CD4-positive, alpha-beta T cell (primary cell): ENCODE results near the gene ABLIM2. TPM values are rescaled to one million over a fixed set of nuclear protein-coding genes. Genes with fewer than 3 reads are reported as not detected.

Experiments used
- ATAC-seq: fragments of 200-7000 bp; cut with Tn5 transposase; one replicate; pipeline ENCODE4 v1.10.0; 2022; ENCODE audit warnings: mild to moderate bottlenecking; ENCODE audit not compliant: poor library complexity
- CTCF ChIA-PET: fragments of 350-600 bp; sonication (Branson Sonifier 250); formaldehyde crosslinking; loops from one replicate; lab custom pipeline; 2021; ENCODE audit warnings: antibody characterized with exemption, inconsistent platforms; lab: Charles Lee
- POLR2A ChIA-PET: fragments of 350-600 bp; sonication (Branson Sonifier 250); formaldehyde crosslinking; loops from one replicate; lab custom pipeline; 2021; ENCODE audit warnings: antibody characterized with exemption, inconsistent platforms; lab: Charles Lee
- DNase-seq, 14 experiments: peaks; one replicate each; pipeline ENCODE4 v3.0.0-alpha.2; 2013 to 2020; ENCODE audit warnings: mixed read lengths in 2 of 14
- H3K27ac ChIP-seq, 2 donors: one replicate each; pipeline versions ENCODE4 v1.5.1 to v1.7.0; 2013; ENCODE audit warnings: low read length in 2 of 2, low read depth in 1 of 2, mild to moderate bottlenecking in 1 of 2
- H3K27me3 ChIP-seq, 2 experiments: 1 replicate in 1 of 2; 2 replicates in 1 of 2; pipeline versions ENCODE4 v1.6.1 to v1.7.0; 2013; ENCODE audit warnings: low read length in 2 of 2, control low read depth in 1 of 2, mild to moderate bottlenecking in 1 of 2, moderate library complexity in 1 of 2; ENCODE audit not compliant: insufficient read depth in 2 of 2, control insufficient read depth in 1 of 2
- H3K36me3 ChIP-seq: one replicate; pipeline ENCODE4 v1.6.1; 2013; ENCODE audit warnings: low read length, control low read depth; ENCODE audit not compliant: insufficient read depth
- H3K4me1 ChIP-seq: one replicate; pipeline ENCODE4 v1.6.1; 2013; ENCODE audit warnings: low read length, control low read depth; ENCODE audit not compliant: insufficient read depth
- H3K4me3 ChIP-seq: one replicate; pipeline ENCODE4 v1.5.1; 2013; ENCODE audit warnings: mild to moderate bottlenecking, low read length, moderate library complexity
- H3K9me3 ChIP-seq, 2 experiments: 1 replicate in 1 of 2; 2 replicates in 1 of 2; pipeline versions ENCODE4 v1.6.1 to v1.7.0; 2013; ENCODE audit warnings: low read length in 2 of 2, mild to moderate bottlenecking in 2 of 2, control low read depth in 1 of 2, moderate library complexity in 1 of 2; ENCODE audit not compliant: control insufficient read depth in 1 of 2, insufficient read depth in 1 of 2
- H3K27ac Mint-ChIP-seq: one replicate; pipeline ENCODE4 v1.8.0; 2020; ENCODE audit warnings: mixed read lengths
- H3K27me3 Mint-ChIP-seq: one replicate; pipeline ENCODE4 v1.8.0; 2021; ENCODE audit warnings: mixed read lengths
- H3K36me3 Mint-ChIP-seq: one replicate; pipeline ENCODE4 v1.8.0; 2021; ENCODE audit warnings: low read depth, mixed read lengths
- H3K4me1 Mint-ChIP-seq: one replicate; pipeline ENCODE4 v1.8.0; 2021; ENCODE audit warnings: low read depth, mixed read lengths
- H3K4me3 Mint-ChIP-seq: one replicate; pipeline ENCODE4 v1.8.0; 2020; ENCODE audit warnings: mild to moderate bottlenecking, mixed read lengths
- H3K9me3 Mint-ChIP-seq: one replicate; pipeline ENCODE4 v1.8.0; 2020; ENCODE audit warnings: mixed read lengths
- CTCF ChIP-seq: fragments of 200-600 bp; IDR thresholded peaks from one replicate; pipeline ENCODE4 v1.8.0; 2022; ENCODE audit warnings: antibody characterized with exemption, mild to moderate bottlenecking
- intact Hi-C, 2 experiments: fragments of 100-400 bp; cut with DNase I in 1 of 2; cut with micrococcal nuclease in 1 of 2; formaldehyde crosslinking; loops; one replicate each; pipeline versions ENCODE4 v1.15.1 to v1.9.0; 2023 to 2025; cut with DNase I, micrococcal nuclease
- total RNA-seq, 174 experiments: library from RNA in 2 of 174; stranded (reverse) in 2 of 174; gene quantifications; one replicate each; pipeline ENCODE4 v1.2.3 and lab custom pipeline; 2021 to 2026

The ABLIM2 gene
- total RNA-seq, 2 experiments from 2014 or later, result 2.5 to 2.7 TPM

- TF ChIP-seq CTCF, result no peak
- intact Hi-C loops, result no loop called here
- Histone ChIP-seq H3K4me1 (no peaks in the 10 kb centered on the region), H3K36me3 (no peaks in the 10 kb centered on the region), H3K27me3 (peaks cover 0 to 3% of the 10 kb centered on the region in 2 experiments), H3K9me3 (peaks cover 11 to 40% of the 10 kb centered on the region in 2 experiments), H3K4me3 (no peak overlapping the region), H3K27ac (no peak overlapping the region)
- Mint-ChIP-seq H3K27ac (no peak overlapping the region), H3K36me3 (peaks cover 8% of the 10 kb centered on the region), H3K4me1 (no peaks in the 10 kb centered on the region), H3K9me3 (peaks cover 5% of the 10 kb centered on the region), H3K4me3 (no peak overlapping the region), H3K27me3 (no peaks in the 10 kb centered on the region)
- ATAC-seq (no peak), DNase-seq (no peak)
- CTCF ChIA-PET, result no interaction called here
- POLR2A ChIA-PET, result no interaction called here
Measured at GRCh38 chr4:8067274-8067936, 91.2 kb downstream of the ABLIM2 start.

GRCh38 chr4:8066336-8066931, 92.2 kb downstream of the ABLIM2 start:
- no peak for TF ChIP-seq CTCF
- Mint-ChIP-seq H3K4me1 (no peaks in the 10 kb centered on the region), H3K36me3 (peaks cover 8% of the 10 kb centered on the region), H3K27ac (no peak overlapping the region), H3K4me3 (no peak overlapping the region), H3K27me3 (no peaks in the 10 kb centered on the region), H3K9me3 (peaks cover 5% of the 10 kb centered on the region)
- Histone ChIP-seq H3K27ac (no peak overlapping the region), H3K9me3 (peaks cover 11 to 35% of the 10 kb centered on the region in 2 experiments), H3K4me3 (no peak overlapping the region), H3K36me3 (no peaks in the 10 kb centered on the region), H3K27me3 (peaks cover 0 to 3% of the 10 kb centered on the region in 2 experiments), H3K4me1 (no peaks in the 10 kb centered on the region)
- CTCF ChIA-PET, result no interaction called here
- intact Hi-C loops, result no loop called here
- DNase-seq, result no peak
- POLR2A ChIA-PET, result no interaction called here
- no peak for ATAC-seq

- Mint-ChIP-seq H3K9me3 (peaks cover 5% of the 10 kb centered on the region), H3K4me1 (no peaks in the 10 kb centered on the region), H3K4me3 (no peak overlapping the region), H3K27me3 (no peaks in the 10 kb centered on the region), H3K27ac (no peak overlapping the region), H3K36me3 (peaks cover 21% of the 10 kb centered on the region)
- Histone ChIP-seq H3K27ac (no peak overlapping the region), H3K4me1 (no peaks in the 10 kb centered on the region), H3K27me3 (no peaks in the 10 kb centered on the region), H3K4me3 (no peak overlapping the region), H3K36me3 (no peaks in the 10 kb centered on the region), H3K9me3 (peaks cover 11 to 35% of the 10 kb centered on the region in 2 experiments)
- no peak for TF ChIP-seq CTCF
- POLR2A ChIA-PET, result no interaction called here
- CTCF ChIA-PET, result no interaction called here
- intact Hi-C loops, result no loop called here
- ATAC-seq (no peak), DNase-seq (no peak)
Measured at GRCh38 chr4:8063974-8064563, 94.5 kb downstream of the ABLIM2 start.
